Kidney capillary endothelial cell (primary cell): ENCODE data around the gene SPEM1.

Experiments used
- DNase-seq: peaks from one replicate; pipeline ENCODE4 v3.0.0-alpha.2; 2018; ENCODE audit warnings: low spot score

SPEM1 gene

GRCh38 chr17:7440113-7440833 is 20.1 kb downstream of the SPEM1 start:
- no peak for DNase-seq

- no peak for DNase-seq
Observed at GRCh38 chr17:7440834-7441195, 20.7 kb downstream of the SPEM1 start.

- no peak for DNase-seq
Observed at GRCh38 chr17:7441266-7441665, 21.1 kb downstream of the SPEM1 start.

GRCh38 chr17:7442142-7442541 is 22.0 kb downstream of the SPEM1 start:
- no peak for DNase-seq

- DNase-seq, result no peak
Observed at GRCh38 chr17:7443499-7444485, 23.7 kb downstream of the SPEM1 start.

- DNase-seq, result no peak
Observed at GRCh38 chr17:7444682-7445618, 24.8 kb downstream of the SPEM1 start, which contains the start of gene CHRNB1. CHRNB1 (plus strand) TSS chr17:7445061; CDS start chr17:7445128, 67 bp downstream.

- DNase-seq, result no peak
Observed at GRCh38 chr17:7445619-7445968, 25.5 kb downstream of the SPEM1 start.

GRCh38 chr17:7448461-7448860 is 28.3 kb downstream of the SPEM1 start:
- no peak for DNase-seq

- DNase-seq, result no peak
Observed at GRCh38 chr17:7459961-7460545, 39.9 kb downstream of the SPEM1 start.

- no peak for DNase-seq
Observed at GRCh38 chr17:7460850-7461660, 40.9 kb downstream of the SPEM1 start.

- no peak for DNase-seq
Observed at GRCh38 chr17:7462474-7463371, 42.6 kb downstream of the SPEM1 start.

- no peak for DNase-seq
Observed at GRCh38 chr17:7463372-7463846, 43.3 kb downstream of the SPEM1 start.

GRCh38 chr17:7464081-7464480 is 44.0 kb downstream of the SPEM1 start:
- DNase-seq, result no peak

- DNase-seq, result no peak
Observed at GRCh38 chr17:7465597-7466275, 45.6 kb downstream of the SPEM1 start.

- no peak for DNase-seq
Observed at GRCh38 chr17:7466318-7466638, 46.2 kb downstream of the SPEM1 start.

GRCh38 chr17:7466639-7467341 is 46.7 kb downstream of the SPEM1 start:
- no peak for DNase-seq

- DNase-seq, result no peak
Observed at GRCh38 chr17:7467498-7467897, 47.4 kb downstream of the SPEM1 start.

- DNase-seq, result no peak
Observed at GRCh38 chr17:7468290-7468689, 48.2 kb downstream of the SPEM1 start.
